ENCODE measurements around the gene GHSR.
"Not testable (repeated sequence)": the region's sequence is repeated elsewhere in the genome, so short reads cannot be mapped to it uniquely, and the experiment has no call there.

GHSR gene

GRCh38 chr3:172447611-172448579, at the start of gene GHSR:
GHSR (minus strand) TSS chr3:172448456; CDS start chr3:172448413, 43 bp downstream.
- DNase-seq (ENCODE audit: low spot score), result no peak
- FAIRE-seq, result no peak

GRCh38 chr3:172490198-172490669, 42.0 kb upstream of the GHSR start:
- FAIRE-seq, result not testable (repeated sequence)
- DNase-seq (ENCODE audit: low spot score), result peak; percentile 30

GRCh38 chr3:172478116-172478515, 29.9 kb upstream of the GHSR start:
- no peak for FAIRE-seq

GRCh38 chr3:172476347-172476746, 28.1 kb upstream of the GHSR start:
- no peak for FAIRE-seq

More at GRCh38 chr3:172478116-172478515, 29.9 kb upstream of the GHSR start:
- no peak for DNase-seq (ENCODE audit: low spot score)

GRCh38 chr3:172475703-172476102, 27.4 kb upstream of the GHSR start:
- no peak for FAIRE-seq
- DNase-seq (ENCODE audit: low spot score), result no peak

More at GRCh38 chr3:172476347-172476746, 28.1 kb upstream of the GHSR start:
- no peak for DNase-seq (ENCODE audit: low spot score)

GRCh38 chr3:172471903-172472302, 23.6 kb upstream of the GHSR start:
- no peak for FAIRE-seq
- DNase-seq (ENCODE audit: low spot score), result no peak

- FAIRE-seq (no peak), DNase-seq (ENCODE audit: low spot score) (no peak)
Observed at GRCh38 chr3:172470588-172470987, 22.3 kb upstream of the GHSR start.

- DNase-seq (ENCODE audit: low spot score) (peak; percentile 53), FAIRE-seq (no peak)
Observed at GRCh38 chr3:172467170-172467824, 19.0 kb upstream of the GHSR start.

- DNase-seq (ENCODE audit: low spot score) (no peak), FAIRE-seq (no peak)
Observed at GRCh38 chr3:172466553-172467130, 18.4 kb upstream of the GHSR start.

GRCh38 chr3:172465281-172465680, 17.0 kb upstream of the GHSR start:
- FAIRE-seq (no peak), DNase-seq (ENCODE audit: low spot score) (no peak)

GRCh38 chr3:172464306-172464705, 16.1 kb upstream of the GHSR start:
- no peak for FAIRE-seq

GRCh38 chr3:172461530-172462138, 13.4 kb upstream of the GHSR start:
- DNase-seq (ENCODE audit: low spot score), result peak; percentile 17
- FAIRE-seq, result no peak

More at GRCh38 chr3:172464306-172464705, 16.1 kb upstream of the GHSR start:
- DNase-seq (ENCODE audit: low spot score), result no peak

GRCh38 chr3:172456404-172456803, 8.1 kb upstream of the GHSR start:
- DNase-seq (ENCODE audit: low spot score) (no peak), FAIRE-seq (no peak)

- FAIRE-seq (no peak), DNase-seq (ENCODE audit: low spot score) (no peak)
Observed at GRCh38 chr3:172454180-172454579, 5.9 kb upstream of the GHSR start.

- FAIRE-seq (no peak), DNase-seq (ENCODE audit: low spot score) (peak; percentile 42)
Observed at GRCh38 chr3:172449466-172450149, 1.4 kb upstream of the GHSR start.

- DNase-seq (ENCODE audit: low spot score) (no peak), FAIRE-seq (no peak)
Observed at GRCh38 chr3:172448661-172449465, 607 bp upstream of the GHSR start.

- DNase-seq (ENCODE audit: low spot score) (no peak), FAIRE-seq (no peak)
Observed at GRCh38 chr3:172446198-172446597, 2.1 kb downstream of the GHSR start.

GRCh38 chr3:172444821-172445220, 3.4 kb downstream of the GHSR start:
- FAIRE-seq, result no peak
- DNase-seq (ENCODE audit: low spot score), result no peak

GRCh38 chr3:172442606-172443005, 5.7 kb downstream of the GHSR start:
- DNase-seq (ENCODE audit: low spot score) (no peak), FAIRE-seq (no peak)

GRCh38 chr3:172441581-172441980, 6.7 kb downstream of the GHSR start:
- FAIRE-seq (no peak), DNase-seq (ENCODE audit: low spot score) (no peak)

Measured in urothelium cell line (cell line).